ENCODE results near the gene PSG5.

- TF ChIP-seq CTCF (IDR thresholded peaks at IDR 0.05) (peak in 2 of 4 donors; percentile 6 to 38), POLR2A (IDR thresholded peaks at IDR 0.05) (no peak)
These were observed 43.0 kb upstream of the PSG5 start for GRCh38 chr19:43229315-43229714.

Data from right lobe of liver (tissue), 4 donors.